ENCODE data around the gene TADA2A. TPM values are rescaled to one million over a fixed set of nuclear protein-coding genes. Genes with fewer than 3 reads are reported as not detected.

Gene TADA2A
- total RNA-seq, 2 donors from 2014 or later, result 29.2 to 36.7 TPM

- Mint-ChIP-seq H3K9me3 (no peaks in the 10 kb centered on the region), H3K4me3 (peak overlapping the region; percentile 91), H3K36me3 (ENCODE audit: low read depth) (no peaks in the 10 kb centered on the region), H3K27ac (peak overlapping the region; percentile 92), H3K27me3 (no peaks in the 10 kb centered on the region), H3K4me1 (peaks cover 21% of the 10 kb centered on the region)
- peak; percentile 33 for ATAC-seq (replicated peaks)
These were observed 81.4 kb downstream of the TADA2A start for GRCh38 chr17:37488009-37488604.

- no peaks in the 10 kb centered on the region for H3K27me3 Mint-ChIP-seq
- H3K4me1 Mint-ChIP-seq, result peaks cover 21% of the 10 kb centered on the region
- H3K27ac Mint-ChIP-seq, result peak overlapping the region; percentile 92
- ATAC-seq (replicated peaks), result peak; percentile 84
- H3K4me3 Mint-ChIP-seq, result peak overlapping the region; percentile 91
- H3K9me3 Mint-ChIP-seq, result no peaks in the 10 kb centered on the region
- no peaks in the 10 kb centered on the region for H3K36me3 Mint-ChIP-seq (ENCODE audit: low read depth)
These were observed 82.0 kb downstream of the TADA2A start for GRCh38 chr17:37488607-37489196.

GRCh38 chr17:37489197-37490001 lies 82.7 kb downstream of the TADA2A start, which contains the start of gene DUSP14:
TSS of gene DUSP14 (plus strand) at chr17:37489891. CDS start at chr17:37512273, 22,382 bp downstream.
- Mint-ChIP-seq H3K36me3 (ENCODE audit: low read depth) (no peaks in the 10 kb centered on the region), H3K4me1 (peaks cover 21% of the 10 kb centered on the region), H3K9me3 (no peaks in the 10 kb centered on the region), H3K4me3 (peak within 1 kb of the TSS; percentile 91), H3K27me3 (no peaks in the 10 kb centered on the region), H3K27ac (peak within 1 kb of the TSS; percentile 92)
- peak; percentile 64 for ATAC-seq (replicated peaks)

- peaks cover 21% of the 10 kb centered on the region for H3K4me1 Mint-ChIP-seq
- peak overlapping the region; percentile 87 for H3K4me3 Mint-ChIP-seq
- H3K27ac Mint-ChIP-seq, result peak overlapping the region; percentile 58
- no peaks in the 10 kb centered on the region for H3K9me3 Mint-ChIP-seq
- ATAC-seq (replicated peaks), result peak; percentile 48
- H3K36me3 Mint-ChIP-seq (ENCODE audit: low read depth), result no peaks in the 10 kb centered on the region
- H3K27me3 Mint-ChIP-seq, result no peaks in the 10 kb centered on the region
These were observed 83.4 kb downstream of the TADA2A start for GRCh38 chr17:37490022-37490587.

GRCh38 chr17:37490638-37491614 lies 84.2 kb downstream of the TADA2A start:
- Mint-ChIP-seq H3K4me1 (peaks cover 21% of the 10 kb centered on the region), H3K9me3 (no peaks in the 10 kb centered on the region), H3K27ac (peak overlapping the region; percentile 58), H3K36me3 (ENCODE audit: low read depth) (no peaks in the 10 kb centered on the region), H3K4me3 (peak overlapping the region; percentile 87), H3K27me3 (no peaks in the 10 kb centered on the region)
- ATAC-seq (replicated peaks), result peak; percentile 17

- Mint-ChIP-seq H3K27me3 (no peaks in the 10 kb centered on the region), H3K9me3 (no peaks in the 10 kb centered on the region), H3K4me1 (peaks cover 21% of the 10 kb centered on the region), H3K27ac (no peak overlapping the region), H3K36me3 (ENCODE audit: low read depth) (no peaks in the 10 kb centered on the region), H3K4me3 (peak overlapping the region; percentile 87)
- ATAC-seq (replicated peaks), result no peak
These were observed 85.5 kb downstream of the TADA2A start for GRCh38 chr17:37492167-37492566.

GRCh38 chr17:37493249-37494027 lies 86.8 kb downstream of the TADA2A start:
- Mint-ChIP-seq H3K4me3 (no peak overlapping the region), H3K27ac (no peak overlapping the region), H3K36me3 (ENCODE audit: low read depth) (no peaks in the 10 kb centered on the region), H3K4me1 (peaks cover 14% of the 10 kb centered on the region), H3K9me3 (no peaks in the 10 kb centered on the region), H3K27me3 (no peaks in the 10 kb centered on the region)
- no peak for ATAC-seq (replicated peaks)

GRCh38 chr17:37494401-37494831 lies 87.7 kb downstream of the TADA2A start:
- no peak overlapping the region for H3K4me3 Mint-ChIP-seq
- H3K27ac Mint-ChIP-seq, result peak overlapping the region; percentile 39
- peaks cover 13% of the 10 kb centered on the region for H3K4me1 Mint-ChIP-seq
- H3K27me3 Mint-ChIP-seq, result no peaks in the 10 kb centered on the region
- no peak for ATAC-seq (replicated peaks)
- H3K9me3 Mint-ChIP-seq, result no peaks in the 10 kb centered on the region
- H3K36me3 Mint-ChIP-seq (ENCODE audit: low read depth), result no peaks in the 10 kb centered on the region

- Mint-ChIP-seq H3K27me3 (no peaks in the 10 kb centered on the region), H3K27ac (peak overlapping the region; percentile 39), H3K4me1 (peaks cover 13% of the 10 kb centered on the region), H3K9me3 (no peaks in the 10 kb centered on the region), H3K4me3 (no peak overlapping the region), H3K36me3 (ENCODE audit: low read depth) (no peaks in the 10 kb centered on the region)
- no peak for ATAC-seq (replicated peaks)
These were observed 88.3 kb downstream of the TADA2A start for GRCh38 chr17:37494971-37495370.

- Mint-ChIP-seq H3K27ac (no peak overlapping the region), H3K4me1 (no peaks in the 10 kb centered on the region), H3K9me3 (no peaks in the 10 kb centered on the region), H3K27me3 (no peaks in the 10 kb centered on the region), H3K4me3 (no peak overlapping the region), H3K36me3 (ENCODE audit: low read depth) (no peaks in the 10 kb centered on the region)
- ATAC-seq (replicated peaks), result no peak
These were observed 93.7 kb downstream of the TADA2A start for GRCh38 chr17:37500378-37500777.

GRCh38 chr17:37502009-37502936 lies 95.6 kb downstream of the TADA2A start:
- Mint-ChIP-seq H3K4me1 (peaks cover 3% of the 10 kb centered on the region), H3K4me3 (no peak overlapping the region), H3K27ac (no peak overlapping the region), H3K36me3 (ENCODE audit: low read depth) (no peaks in the 10 kb centered on the region), H3K9me3 (no peaks in the 10 kb centered on the region), H3K27me3 (no peaks in the 10 kb centered on the region)
- no peak for ATAC-seq (replicated peaks)

- no peak for ATAC-seq (replicated peaks)
- Mint-ChIP-seq H3K4me1 (peaks cover 3% of the 10 kb centered on the region), H3K4me3 (no peak overlapping the region), H3K27ac (no peak overlapping the region), H3K36me3 (ENCODE audit: low read depth) (no peaks in the 10 kb centered on the region), H3K9me3 (no peaks in the 10 kb centered on the region), H3K27me3 (no peaks in the 10 kb centered on the region)
These were observed 96.5 kb downstream of the TADA2A start for GRCh38 chr17:37503148-37503547.
